IMR-90 (cell line): ENCODE results near the gene THRAP3.

Experiments
- MAFK ChIP-seq: IDR thresholded peaks from 2 replicates; pipeline ENCODE4 v1.6.1; 2012; ENCODE audit warnings: low read depth, low read length, improper control_type of control experiment
- POLR2A ChIP-seq: IDR thresholded peaks from 2 replicates; pipeline ENCODE4 v1.6.1; 2012; ENCODE audit warnings: mild to moderate bottlenecking, low read depth, low read length
- RAD21 ChIP-seq: IDR thresholded peaks from 2 replicates; pipeline ENCODE4 v1.6.1; 2012; ENCODE audit warnings: low read length, improper control_type of control experiment
- RCOR1 ChIP-seq: IDR thresholded peaks from 2 replicates; pipeline ENCODE4 v1.6.1; 2012; ENCODE audit warnings: mild to moderate bottlenecking, low read length, improper control_type of control experiment; ENCODE audit not compliant: insufficient replicate concordance
- SMC3 ChIP-seq: fragments of 150-350 bp; IDR thresholded peaks from 2 replicates; pipeline ENCODE4 v1.6.1; 2016; ENCODE audit warnings: low read depth, mild to moderate bottlenecking, antibody characterized with exemption, low read length, moderate library complexity
- TF ChIP-seq, protein P1 (sequence below): fragments of 150-350 bp; IDR thresholded peaks from 2 replicates; pipeline ENCODE4 v1.6.1; 2017; ENCODE audit warnings: mild to moderate bottlenecking, antibody characterized with exemption, low read length, low read depth
- TF ChIP-seq, protein P2 (sequence below): conservative IDR thresholded peaks from 2 replicates; pipeline ENCODE4 v1.5.1; 2012; ENCODE audit warnings: mild to moderate bottlenecking, low read depth, low read length, improper control_type of control experiment

- TF ChIP-seq, protein P1, sequence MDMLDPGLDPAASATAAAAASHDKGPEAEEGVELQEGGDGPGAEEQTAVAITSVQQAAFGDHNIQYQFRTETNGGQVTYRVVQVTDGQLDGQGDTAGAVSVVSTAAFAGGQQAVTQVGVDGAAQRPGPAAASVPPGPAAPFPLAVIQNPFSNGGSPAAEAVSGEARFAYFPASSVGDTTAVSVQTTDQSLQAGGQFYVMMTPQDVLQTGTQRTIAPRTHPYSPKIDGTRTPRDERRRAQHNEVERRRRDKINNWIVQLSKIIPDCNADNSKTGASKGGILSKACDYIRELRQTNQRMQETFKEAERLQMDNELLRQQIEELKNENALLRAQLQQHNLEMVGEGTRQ, result no peak
- TF ChIP-seq, protein P2, sequence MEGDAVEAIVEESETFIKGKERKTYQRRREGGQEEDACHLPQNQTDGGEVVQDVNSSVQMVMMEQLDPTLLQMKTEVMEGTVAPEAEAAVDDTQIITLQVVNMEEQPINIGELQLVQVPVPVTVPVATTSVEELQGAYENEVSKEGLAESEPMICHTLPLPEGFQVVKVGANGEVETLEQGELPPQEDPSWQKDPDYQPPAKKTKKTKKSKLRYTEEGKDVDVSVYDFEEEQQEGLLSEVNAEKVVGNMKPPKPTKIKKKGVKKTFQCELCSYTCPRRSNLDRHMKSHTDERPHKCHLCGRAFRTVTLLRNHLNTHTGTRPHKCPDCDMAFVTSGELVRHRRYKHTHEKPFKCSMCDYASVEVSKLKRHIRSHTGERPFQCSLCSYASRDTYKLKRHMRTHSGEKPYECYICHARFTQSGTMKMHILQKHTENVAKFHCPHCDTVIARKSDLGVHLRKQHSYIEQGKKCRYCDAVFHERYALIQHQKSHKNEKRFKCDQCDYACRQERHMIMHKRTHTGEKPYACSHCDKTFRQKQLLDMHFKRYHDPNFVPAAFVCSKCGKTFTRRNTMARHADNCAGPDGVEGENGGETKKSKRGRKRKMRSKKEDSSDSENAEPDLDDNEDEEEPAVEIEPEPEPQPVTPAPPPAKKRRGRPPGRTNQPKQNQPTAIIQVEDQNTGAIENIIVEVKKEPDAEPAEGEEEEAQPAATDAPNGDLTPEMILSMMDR, result no peak
- TF ChIP-seq SMC3 (no peak), MAFK (no peak), RAD21 (no peak), RCOR1 (no peak), POLR2A (no peak)
These were observed 98.0 kb downstream of the THRAP3 start for GRCh38 chr1:36322041-36322785.
